WTC11 (cell line): ENCODE results near the gene C10orf105. TPM values are rescaled to one million over a fixed set of nuclear protein-coding genes. Genes with fewer than 3 reads are reported as not detected.

Source experiments
- ATAC-seq: fragments of 200-7000 bp; cut with Tn5 transposase; 2 replicates; pipeline ENCODE4 v1.10.0; 2021; ENCODE audit warnings: mild to moderate bottlenecking, moderate library complexity
- CTCF ChIA-PET: fragments of 300-600 bp; sonication (Branson Sonifier 250); formaldehyde crosslinking; loops from one replicate; lab custom pipeline; 2021; ENCODE audit warnings: antibody characterized with exemption; lab: Charles Lee
- POLR2A ChIA-PET: fragments of 350-600 bp; sonication (Branson Sonifier 250); formaldehyde crosslinking; loops from one replicate; lab custom pipeline; 2021; ENCODE audit warnings: antibody characterized with exemption; lab: Charles Lee
- DNase-seq: peaks from one replicate; pipeline ENCODE4 v3.0.0; 2021; ENCODE audit warnings: low spot score
- H3K27ac Mint-ChIP-seq: 2 replicates; pipeline ENCODE4 v1.8.0; 2021; ENCODE audit warnings: mixed read lengths
- H3K27me3 Mint-ChIP-seq: 2 replicates; pipeline ENCODE4 v1.8.0; 2021; ENCODE audit warnings: low read depth, mild to moderate bottlenecking, moderate library complexity, mixed read lengths
- H3K36me3 Mint-ChIP-seq: 2 replicates; pipeline ENCODE4 v1.8.0; 2021; ENCODE audit warnings: mixed read lengths
- H3K4me1 Mint-ChIP-seq: 2 replicates; pipeline ENCODE4 v1.8.0; 2022; ENCODE audit warnings: mixed read lengths
- H3K4me3 Mint-ChIP-seq: 2 replicates; pipeline ENCODE4 v1.8.0; 2021; ENCODE audit warnings: mild to moderate bottlenecking, moderate library complexity, mixed read lengths
- H3K9me3 Mint-ChIP-seq: 2 replicates; pipeline ENCODE4 v1.8.0; 2021; ENCODE audit warnings: mixed read lengths
- ESRRA ChIP-seq: sonication (generic); formaldehyde crosslinking; IDR thresholded peaks from 2 replicates; pipeline ENCODE4 v1.8.1; 2022; ENCODE audit warnings: mild to moderate bottlenecking, missing genetic modification reagents, borderline replicate concordance
- FOXJ3 ChIP-seq: sonication (generic); formaldehyde crosslinking; IDR thresholded peaks from 2 replicates; pipeline ENCODE4 v1.9.0; 2021; ENCODE audit warnings: missing genetic modification reagents, mild to moderate bottlenecking, borderline replicate concordance
- NR3C1 ChIP-seq: sonication (generic); formaldehyde crosslinking; conservative IDR thresholded peaks from 2 replicates; pipeline ENCODE4 v1.8.1; 2023; ENCODE audit warnings: low read depth, mild to moderate bottlenecking, missing genetic modification reagents
- PRRX2 ChIP-seq: fragments of 250-450 bp; sonication (Bioruptor Pico); IDR thresholded peaks from 2 replicates; pipeline ENCODE4 v1.8.0; 2021; ENCODE audit warnings: mild to moderate bottlenecking
- SP1 ChIP-seq: sonication (generic); formaldehyde crosslinking; conservative IDR thresholded peaks from 2 replicates; pipeline ENCODE4 v1.8.1; 2022; ENCODE audit warnings: missing genetic modification reagents
- TCF7 ChIP-seq: sonication (generic); formaldehyde crosslinking; IDR thresholded peaks from 2 replicates; pipeline ENCODE4 v1.8.0; 2022; ENCODE audit warnings: mild to moderate bottlenecking, low read depth, missing genetic modification reagents, moderate library complexity
- ZBTB21 ChIP-seq: sonication (generic); formaldehyde crosslinking; IDR thresholded peaks from 2 replicates; pipeline ENCODE4 v1.8.1; 2023; ENCODE audit warnings: mild to moderate bottlenecking, missing genetic modification reagents, borderline replicate concordance
- ZNF138 ChIP-seq: sonication (generic); formaldehyde crosslinking; conservative IDR thresholded peaks from 2 replicates; pipeline ENCODE4 v1.8.1; 2022; ENCODE audit warnings: mild to moderate bottlenecking, moderate library complexity, missing genetic modification reagents
- ZNF396 ChIP-seq: fragments of 250-450 bp; sonication (Bioruptor Pico); IDR thresholded peaks from 2 replicates; pipeline ENCODE4 v1.8.0; 2021; ENCODE audit warnings: mild to moderate bottlenecking, moderate library complexity, borderline replicate concordance
- ZNF423 ChIP-seq: fragments of 250-450 bp; sonication (Bioruptor Pico); IDR thresholded peaks from 2 replicates; pipeline ENCODE4 v2.1.2; 2022; ENCODE audit warnings: mild to moderate bottlenecking, moderate library complexity
- total RNA-seq: library from RNA; stranded (reverse); gene quantifications from 3 replicates; pipeline ENCODE4 v1.2.3, GENCODE V29; 2021
- TF ChIP-seq, protein P1 (sequence below): sonication (generic); formaldehyde crosslinking; conservative IDR thresholded peaks from 2 replicates; pipeline ENCODE4 v1.8.1; 2022; ENCODE audit warnings: mild to moderate bottlenecking, missing genetic modification reagents
- TF ChIP-seq, protein P2 (sequence below): sonication (generic); formaldehyde crosslinking; IDR thresholded peaks from 2 replicates; pipeline ENCODE4 v1.8.1; 2022; ENCODE audit warnings: missing genetic modification reagents, borderline replicate concordance
- TF ChIP-seq, protein P3 (sequence below): sonication (generic); formaldehyde crosslinking; IDR thresholded peaks from 2 replicates; pipeline ENCODE4 v1.8.0; 2022; ENCODE audit warnings: mild to moderate bottlenecking, missing genetic modification reagents
- TF ChIP-seq, protein P4 (sequence below): sonication (generic); formaldehyde crosslinking; IDR thresholded peaks from 2 replicates; pipeline ENCODE4 v1.8.1; 2022; ENCODE audit warnings: low read depth, mild to moderate bottlenecking, moderate library complexity, missing genetic modification reagents, borderline replicate concordance
- TF ChIP-seq, protein P5 (sequence below): fragments of 250-450 bp; sonication (Bioruptor Pico); IDR thresholded peaks from 2 replicates; pipeline ENCODE4 v1.9.0; 2021; ENCODE audit warnings: mild to moderate bottlenecking, borderline replicate concordance
- TF ChIP-seq, protein P6 (sequence below): fragments of 250-450 bp; sonication (Bioruptor Pico); IDR thresholded peaks from 2 replicates; pipeline ENCODE4 v1.9.0; 2021; ENCODE audit warnings: mild to moderate bottlenecking
- TF ChIP-seq, protein P7 (sequence below): sonication (generic); formaldehyde crosslinking; IDR thresholded peaks from 2 replicates; pipeline ENCODE4 v1.8.0; 2022; ENCODE audit warnings: mild to moderate bottlenecking, missing genetic modification reagents
- TF ChIP-seq, protein P8 (sequence below): sonication (generic); formaldehyde crosslinking; IDR thresholded peaks from 2 replicates; pipeline ENCODE4 v1.8.0; 2022; ENCODE audit warnings: mild to moderate bottlenecking, missing genetic modification reagents

Gene C10orf105
- total RNA-seq, 1 experiment from 2014 or later: 0.48 TPM

DNA sequence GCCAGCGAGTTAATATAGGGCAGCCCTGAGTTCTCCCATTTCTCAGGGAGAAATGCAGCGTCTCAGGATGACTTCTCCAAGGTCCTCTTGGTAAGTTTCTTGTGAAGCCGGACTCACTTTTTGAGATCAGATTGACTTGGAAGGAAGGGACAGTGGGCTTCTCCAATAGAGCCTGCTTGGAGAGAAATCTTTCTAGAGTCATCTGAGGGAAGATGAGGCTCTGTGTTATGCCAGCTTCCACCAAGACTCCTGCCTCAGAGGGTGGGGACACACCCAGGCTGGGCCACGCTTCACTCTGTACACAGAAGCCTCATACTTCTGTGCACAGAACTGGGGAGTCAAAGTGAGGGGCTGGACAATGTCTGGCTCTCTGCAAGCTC, 5.6 kb downstream of the C10orf105 start:
- no peaks in the 10 kb centered on the region for H3K36me3 Mint-ChIP-seq
- H3K4me1 Mint-ChIP-seq: peaks cover 11% of the 10 kb centered on the region
- ChIA-PET POLR2A (no interaction called here), CTCF (interaction anchor here (0.6 to 4.6 kb wide), 8 partner anchors 17 to 396 kb away, joined by 3 to 34 read pairs (median 4); partner anchors contain the start of genes CDH23 and SLC29A3)
- ATAC-seq (no peak), DNase-seq (no peak)
- no peaks in the 10 kb centered on the region for H3K9me3 Mint-ChIP-seq
- TF ChIP-seq, protein P1, sequence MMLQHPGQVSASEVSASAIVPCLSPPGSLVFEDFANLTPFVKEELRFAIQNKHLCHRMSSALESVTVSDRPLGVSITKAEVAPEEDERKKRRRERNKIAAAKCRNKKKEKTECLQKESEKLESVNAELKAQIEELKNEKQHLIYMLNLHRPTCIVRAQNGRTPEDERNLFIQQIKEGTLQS (CRISPR knock-in tag): no peak
- TF ChIP-seq, protein P2, sequence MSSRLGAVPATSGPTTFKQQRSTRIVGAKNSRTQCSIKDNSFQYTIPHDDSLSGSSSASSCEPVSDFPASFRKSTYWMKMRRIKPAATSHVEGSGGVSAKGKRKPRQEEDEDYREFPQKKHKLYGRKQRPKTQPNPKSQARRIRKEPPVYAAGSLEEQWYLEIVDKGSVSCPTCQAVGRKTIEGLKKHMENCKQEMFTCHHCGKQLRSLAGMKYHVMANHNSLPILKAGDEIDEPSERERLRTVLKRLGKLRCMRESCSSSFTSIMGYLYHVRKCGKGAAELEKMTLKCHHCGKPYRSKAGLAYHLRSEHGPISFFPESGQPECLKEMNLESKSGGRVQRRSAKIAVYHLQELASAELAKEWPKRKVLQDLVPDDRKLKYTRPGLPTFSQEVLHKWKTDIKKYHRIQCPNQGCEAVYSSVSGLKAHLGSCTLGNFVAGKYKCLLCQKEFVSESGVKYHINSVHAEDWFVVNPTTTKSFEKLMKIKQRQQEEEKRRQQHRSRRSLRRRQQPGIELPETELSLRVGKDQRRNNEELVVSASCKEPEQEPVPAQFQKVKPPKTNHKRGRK (CRISPR knock-in tag): no peak
- TF ChIP-seq, protein P3, sequence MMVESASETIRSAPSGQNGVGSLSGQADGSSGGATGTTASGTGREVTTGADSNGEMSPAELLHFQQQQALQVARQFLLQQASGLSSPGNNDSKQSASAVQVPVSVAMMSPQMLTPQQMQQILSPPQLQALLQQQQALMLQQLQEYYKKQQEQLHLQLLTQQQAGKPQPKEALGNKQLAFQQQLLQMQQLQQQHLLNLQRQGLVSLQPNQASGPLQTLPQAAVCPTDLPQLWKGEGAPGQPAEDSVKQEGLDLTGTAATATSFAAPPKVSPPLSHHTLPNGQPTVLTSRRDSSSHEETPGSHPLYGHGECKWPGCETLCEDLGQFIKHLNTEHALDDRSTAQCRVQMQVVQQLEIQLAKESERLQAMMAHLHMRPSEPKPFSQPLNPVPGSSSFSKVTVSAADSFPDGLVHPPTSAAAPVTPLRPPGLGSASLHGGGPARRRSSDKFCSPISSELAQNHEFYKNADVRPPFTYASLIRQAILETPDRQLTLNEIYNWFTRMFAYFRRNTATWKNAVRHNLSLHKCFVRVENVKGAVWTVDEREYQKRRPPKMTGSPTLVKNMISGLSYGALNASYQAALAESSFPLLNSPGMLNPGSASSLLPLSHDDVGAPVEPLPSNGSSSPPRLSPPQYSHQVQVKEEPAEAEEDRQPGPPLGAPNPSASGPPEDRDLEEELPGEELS: no peak
- TF ChIP-seq, protein P4, sequence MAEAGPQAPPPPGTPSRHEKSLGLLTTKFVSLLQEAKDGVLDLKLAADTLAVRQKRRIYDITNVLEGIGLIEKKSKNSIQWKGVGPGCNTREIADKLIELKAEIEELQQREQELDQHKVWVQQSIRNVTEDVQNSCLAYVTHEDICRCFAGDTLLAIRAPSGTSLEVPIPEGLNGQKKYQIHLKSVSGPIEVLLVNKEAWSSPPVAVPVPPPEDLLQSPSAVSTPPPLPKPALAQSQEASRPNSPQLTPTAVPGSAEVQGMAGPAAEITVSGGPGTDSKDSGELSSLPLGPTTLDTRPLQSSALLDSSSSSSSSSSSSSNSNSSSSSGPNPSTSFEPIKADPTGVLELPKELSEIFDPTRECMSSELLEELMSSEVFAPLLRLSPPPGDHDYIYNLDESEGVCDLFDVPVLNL (CRISPR knock-in tag): no peak
- TF ChIP-seq, protein P5, sequence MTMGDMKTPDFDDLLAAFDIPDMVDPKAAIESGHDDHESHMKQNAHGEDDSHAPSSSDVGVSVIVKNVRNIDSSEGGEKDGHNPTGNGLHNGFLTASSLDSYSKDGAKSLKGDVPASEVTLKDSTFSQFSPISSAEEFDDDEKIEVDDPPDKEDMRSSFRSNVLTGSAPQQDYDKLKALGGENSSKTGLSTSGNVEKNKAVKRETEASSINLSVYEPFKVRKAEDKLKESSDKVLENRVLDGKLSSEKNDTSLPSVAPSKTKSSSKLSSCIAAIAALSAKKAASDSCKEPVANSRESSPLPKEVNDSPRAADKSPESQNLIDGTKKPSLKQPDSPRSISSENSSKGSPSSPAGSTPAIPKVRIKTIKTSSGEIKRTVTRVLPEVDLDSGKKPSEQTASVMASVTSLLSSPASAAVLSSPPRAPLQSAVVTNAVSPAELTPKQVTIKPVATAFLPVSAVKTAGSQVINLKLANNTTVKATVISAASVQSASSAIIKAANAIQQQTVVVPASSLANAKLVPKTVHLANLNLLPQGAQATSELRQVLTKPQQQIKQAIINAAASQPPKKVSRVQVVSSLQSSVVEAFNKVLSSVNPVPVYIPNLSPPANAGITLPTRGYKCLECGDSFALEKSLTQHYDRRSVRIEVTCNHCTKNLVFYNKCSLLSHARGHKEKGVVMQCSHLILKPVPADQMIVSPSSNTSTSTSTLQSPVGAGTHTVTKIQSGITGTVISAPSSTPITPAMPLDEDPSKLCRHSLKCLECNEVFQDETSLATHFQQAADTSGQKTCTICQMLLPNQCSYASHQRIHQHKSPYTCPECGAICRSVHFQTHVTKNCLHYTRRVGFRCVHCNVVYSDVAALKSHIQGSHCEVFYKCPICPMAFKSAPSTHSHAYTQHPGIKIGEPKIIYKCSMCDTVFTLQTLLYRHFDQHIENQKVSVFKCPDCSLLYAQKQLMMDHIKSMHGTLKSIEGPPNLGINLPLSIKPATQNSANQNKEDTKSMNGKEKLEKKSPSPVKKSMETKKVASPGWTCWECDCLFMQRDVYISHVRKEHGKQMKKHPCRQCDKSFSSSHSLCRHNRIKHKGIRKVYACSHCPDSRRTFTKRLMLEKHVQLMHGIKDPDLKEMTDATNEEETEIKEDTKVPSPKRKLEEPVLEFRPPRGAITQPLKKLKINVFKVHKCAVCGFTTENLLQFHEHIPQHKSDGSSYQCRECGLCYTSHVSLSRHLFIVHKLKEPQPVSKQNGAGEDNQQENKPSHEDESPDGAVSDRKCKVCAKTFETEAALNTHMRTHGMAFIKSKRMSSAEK (CRISPR knock-in tag): no peak
- TF ChIP-seq SP1 (CRISPR knock-in tag) (no peak), ZNF423 (CRISPR knock-in tag) (no peak), ZNF396 (CRISPR knock-in tag) (no peak), PRRX2 (CRISPR knock-in tag) (no peak), FOXJ3 (CRISPR knock-in tag) (no peak), ZBTB21 (CRISPR knock-in tag) (no peak), TCF7 (CRISPR knock-in tag) (no peak), NR3C1 (CRISPR knock-in tag) (no peak), ESRRA (CRISPR knock-in tag) (no peak), ZNF138 (CRISPR knock-in tag) (no peak)
- TF ChIP-seq, protein P6, sequence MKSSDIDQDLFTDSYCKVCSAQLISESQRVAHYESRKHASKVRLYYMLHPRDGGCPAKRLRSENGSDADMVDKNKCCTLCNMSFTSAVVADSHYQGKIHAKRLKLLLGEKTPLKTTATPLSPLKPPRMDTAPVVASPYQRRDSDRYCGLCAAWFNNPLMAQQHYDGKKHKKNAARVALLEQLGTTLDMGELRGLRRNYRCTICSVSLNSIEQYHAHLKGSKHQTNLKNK (CRISPR knock-in tag): no peak
- TF ChIP-seq, protein P7, sequence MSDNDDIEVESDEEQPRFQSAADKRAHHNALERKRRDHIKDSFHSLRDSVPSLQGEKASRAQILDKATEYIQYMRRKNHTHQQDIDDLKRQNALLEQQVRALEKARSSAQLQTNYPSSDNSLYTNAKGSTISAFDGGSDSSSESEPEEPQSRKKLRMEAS (CRISPR knock-in tag): no peak
- TF ChIP-seq, protein P8, sequence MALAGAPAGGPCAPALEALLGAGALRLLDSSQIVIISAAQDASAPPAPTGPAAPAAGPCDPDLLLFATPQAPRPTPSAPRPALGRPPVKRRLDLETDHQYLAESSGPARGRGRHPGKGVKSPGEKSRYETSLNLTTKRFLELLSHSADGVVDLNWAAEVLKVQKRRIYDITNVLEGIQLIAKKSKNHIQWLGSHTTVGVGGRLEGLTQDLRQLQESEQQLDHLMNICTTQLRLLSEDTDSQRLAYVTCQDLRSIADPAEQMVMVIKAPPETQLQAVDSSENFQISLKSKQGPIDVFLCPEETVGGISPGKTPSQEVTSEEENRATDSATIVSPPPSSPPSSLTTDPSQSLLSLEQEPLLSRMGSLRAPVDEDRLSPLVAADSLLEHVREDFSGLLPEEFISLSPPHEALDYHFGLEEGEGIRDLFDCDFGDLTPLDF: no peak
- H3K27me3 Mint-ChIP-seq: no peaks in the 10 kb centered on the region; the same call in 1 of the 2 replicates
- H3K4me3 Mint-ChIP-seq: no peak overlapping the region
- H3K27ac Mint-ChIP-seq: no peak overlapping the region
